SK-N-MC (cell line): ENCODE results near the gene SLAMF9.

Experiments used
- EZH2 ChIP-seq: fragments of 200-600 bp; sonication (generic); IDR thresholded peaks from one replicate; pipeline ENCODE4 v1.6.1; 2017; ENCODE audit warnings: antibody characterized with exemption
- FOXP2 ChIP-seq: optimal IDR thresholded peaks from 2 replicates; pipeline ENCODE3; 2011; ENCODE audit warnings: mild to moderate bottlenecking, moderate library complexity; ENCODE audit not compliant: insufficient read depth; ENCODE audit errors: extremely low read length, control extremely low read depth
- POLR2AphosphoS5 ChIP-seq: IDR thresholded peaks from 2 replicates; pipeline ENCODE4 v1.6.1; 2012; ENCODE audit warnings: mild to moderate bottlenecking, low read depth, low read length, borderline replicate concordance

- TF ChIP-seq POLR2AphosphoS5 (no peak), EZH2 (no peak), FOXP2 (no peak)
Measured at GRCh38 chr1:159961636-159962035, 7.6 kb upstream of the SLAMF9 start.
